Ramos (cell line): Measurements from ENCODE around the gene PPP1R14C.
"Not testable (repeated sequence)": the region's sequence is repeated elsewhere in the genome, so short reads cannot be mapped to it uniquely, and the experiment has no call there.

Source experiments
- in situ Hi-C: fragments of 300-500 bp; cut with MboI; formaldehyde crosslinking; loops from one replicate; pipeline ENCODE4 v1.14.3; 2022; ENCODE audit warnings: low sequenced_read_pairs; ENCODE audit not compliant: unreplicated experiment

PPP1R14C gene

DNA sequence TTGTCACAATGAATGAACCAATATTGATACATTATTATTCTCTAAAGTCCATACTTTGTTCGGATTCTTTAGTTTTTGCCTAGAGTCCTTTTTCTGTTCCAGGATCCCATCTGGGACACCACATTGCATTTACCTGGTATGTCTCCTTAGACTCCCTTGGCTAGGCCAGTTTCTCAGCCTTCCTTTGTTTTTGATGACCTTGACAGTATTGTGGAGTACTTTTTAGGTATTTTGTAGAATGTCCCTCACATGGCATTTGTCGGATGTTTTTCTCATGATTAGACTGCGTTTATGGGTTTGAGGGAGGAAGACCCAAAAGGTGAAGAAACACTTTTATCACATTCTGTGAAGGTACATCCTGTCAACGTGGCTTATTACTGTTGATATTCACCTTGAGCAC lies 16.9 kb downstream of the PPP1R14C start:
- in situ Hi-C loops = no loop called here

DNA sequence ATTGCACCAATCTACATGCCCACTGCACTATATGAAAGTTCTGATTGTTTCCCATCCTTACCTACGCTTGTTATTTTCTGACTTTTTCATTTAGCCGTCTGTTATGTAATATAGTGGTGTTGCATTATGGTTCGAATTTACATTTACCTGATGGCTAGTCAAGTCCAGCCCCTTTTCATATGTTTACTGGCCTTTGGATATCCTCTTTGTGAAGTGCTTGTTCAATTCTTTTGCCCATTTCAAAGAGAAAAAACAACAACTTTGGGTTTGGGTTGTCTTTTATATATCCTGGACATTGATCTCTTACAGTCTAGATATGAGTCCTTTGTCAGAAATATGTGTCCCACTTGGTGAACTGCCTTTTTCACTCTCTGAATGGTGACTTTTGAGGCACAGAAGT lies 21.1 kb downstream of the PPP1R14C start:
- in situ Hi-C loops = no loop called here

DNA sequence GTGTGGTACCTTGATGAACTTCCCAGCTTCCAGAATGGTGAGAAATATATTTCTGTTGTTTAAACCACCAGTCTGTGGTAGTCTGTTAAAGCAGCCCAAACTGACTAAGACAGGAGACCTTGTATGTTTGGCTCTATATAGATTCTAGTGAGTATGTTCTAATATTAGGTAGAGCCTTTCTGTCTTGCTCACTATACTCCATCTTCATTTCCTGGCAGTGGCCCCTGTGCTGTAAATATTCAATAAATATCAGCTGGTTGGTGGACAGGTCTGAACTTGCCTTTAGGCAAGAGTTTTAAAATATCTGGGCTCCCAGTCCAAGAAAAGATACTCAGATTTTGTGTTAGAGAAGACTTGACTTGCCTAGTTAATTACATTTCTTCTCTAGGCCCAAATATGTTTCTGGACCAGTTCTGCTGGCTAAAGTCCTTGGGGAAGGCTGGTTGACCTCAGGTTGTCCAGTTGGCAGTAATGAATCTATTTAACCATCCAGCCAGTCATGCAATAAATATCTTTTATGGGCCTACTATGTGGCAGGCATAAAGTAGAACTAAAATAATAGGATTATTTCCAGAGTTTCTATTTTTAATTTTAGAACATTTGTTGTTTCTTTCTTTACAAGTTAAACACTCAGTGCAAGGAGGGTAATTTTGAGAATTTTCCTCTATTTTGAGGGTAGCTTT lies 22.3 kb downstream of the PPP1R14C start:
- in situ Hi-C loops = no loop called here

DNA sequence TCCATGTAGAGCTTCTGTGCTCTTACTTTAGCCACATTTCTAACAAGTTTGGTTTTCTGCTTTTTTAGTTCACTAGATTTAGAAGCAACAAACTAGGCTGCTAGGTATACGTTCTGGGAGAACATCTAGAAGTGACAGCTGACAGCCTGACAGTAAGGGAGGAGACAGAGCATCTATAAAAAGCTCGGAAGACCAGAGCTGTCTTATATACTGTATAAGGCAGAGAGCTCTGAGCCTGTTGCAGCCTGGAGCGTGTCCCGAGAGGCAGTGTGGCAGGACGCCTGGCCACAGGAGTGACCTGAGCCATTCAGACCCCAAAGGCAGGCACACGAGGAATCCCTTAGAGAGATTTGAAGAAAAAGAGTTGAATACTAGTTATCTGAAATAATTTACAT lies 24.6 kb downstream of the PPP1R14C start:
- in situ Hi-C loops = no loop called here

DNA sequence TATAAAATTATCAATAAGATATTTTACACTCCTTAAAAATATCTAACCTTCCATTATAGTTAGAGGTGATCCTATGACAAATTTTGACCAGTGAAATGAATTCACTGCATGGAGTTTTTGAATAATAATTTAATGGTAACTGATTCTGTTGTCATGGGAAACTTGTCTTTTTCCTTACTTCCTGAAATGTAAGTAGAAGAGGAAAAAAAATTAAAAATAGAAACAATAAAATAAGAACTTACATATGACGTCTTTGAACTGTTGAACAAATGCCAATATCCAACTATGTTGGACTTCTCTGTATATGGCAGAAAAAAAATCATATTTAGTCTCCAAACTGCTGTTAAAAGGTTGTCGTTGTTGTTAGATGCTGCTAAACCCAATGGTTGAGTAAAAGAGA lies 26.3 kb downstream of the PPP1R14C start:
- in situ Hi-C loops = no loop called here

DNA sequence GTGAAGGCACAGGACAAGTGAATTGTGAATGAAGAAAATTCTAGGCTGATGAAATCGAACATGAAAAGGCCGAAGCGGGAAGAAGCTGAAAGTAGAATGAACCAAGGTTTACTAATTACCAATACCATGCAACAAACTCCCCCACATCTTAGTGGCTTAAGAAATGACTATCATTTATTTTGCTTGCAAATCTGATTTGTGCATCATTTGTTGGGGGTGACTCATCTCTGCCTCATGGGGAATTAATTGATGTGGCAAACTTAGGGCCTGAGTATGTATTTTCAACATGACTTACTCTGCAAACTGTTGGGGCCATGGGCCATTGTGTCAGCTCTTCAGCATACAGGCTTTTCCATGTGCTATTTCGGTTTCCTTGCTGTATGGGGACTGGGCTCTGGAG lies 26.8 kb downstream of the PPP1R14C start:
- in situ Hi-C loops = no loop called here

DNA sequence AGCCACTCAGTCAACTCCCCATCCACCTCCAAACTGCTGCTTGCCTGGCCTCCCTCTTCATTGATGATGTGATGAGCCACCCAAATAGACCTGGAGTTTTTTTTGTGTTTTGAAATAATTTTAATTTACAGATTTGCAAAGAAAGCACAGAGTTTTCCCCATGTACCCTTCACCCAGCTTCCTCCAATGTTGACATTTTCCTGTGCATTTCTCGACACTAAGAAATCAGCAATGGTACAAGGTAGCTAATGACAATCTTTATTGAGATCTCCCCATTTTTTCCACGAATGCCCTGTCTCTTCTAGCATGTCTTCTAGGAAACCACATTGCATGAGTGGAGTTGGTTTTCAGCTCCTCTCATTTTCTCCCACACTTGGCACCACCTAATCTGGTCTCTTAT lies 30.1 kb downstream of the PPP1R14C start:
- in situ Hi-C loops = no loop called here

DNA sequence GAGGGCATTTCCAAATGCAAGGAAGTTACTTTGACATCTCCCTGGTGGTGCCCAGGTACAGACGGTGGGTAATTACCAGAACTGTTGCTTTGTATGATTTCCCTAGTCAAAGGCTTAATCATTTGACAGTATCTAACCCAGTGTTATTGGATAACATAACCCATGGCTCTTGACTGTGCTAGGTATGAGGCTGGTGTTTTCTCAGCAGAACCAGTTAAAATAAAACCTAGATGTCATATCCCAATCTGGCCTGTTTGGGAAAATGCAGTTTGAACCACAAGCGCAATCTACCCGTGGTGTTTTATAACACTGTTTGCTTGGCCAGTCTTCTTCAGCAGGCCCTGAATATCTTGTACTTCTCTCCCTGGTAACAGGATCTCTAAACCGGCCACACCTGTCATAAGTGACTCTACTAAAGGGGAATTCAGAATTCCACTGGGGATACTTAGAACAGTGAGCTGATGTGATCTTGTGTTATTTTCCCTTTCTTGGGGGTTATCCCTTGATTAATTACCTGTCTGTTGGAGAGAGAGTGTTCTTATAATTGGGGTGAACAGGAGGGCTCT lies 32.8 kb downstream of the PPP1R14C start:
- in situ Hi-C loops = no loop called here

DNA sequence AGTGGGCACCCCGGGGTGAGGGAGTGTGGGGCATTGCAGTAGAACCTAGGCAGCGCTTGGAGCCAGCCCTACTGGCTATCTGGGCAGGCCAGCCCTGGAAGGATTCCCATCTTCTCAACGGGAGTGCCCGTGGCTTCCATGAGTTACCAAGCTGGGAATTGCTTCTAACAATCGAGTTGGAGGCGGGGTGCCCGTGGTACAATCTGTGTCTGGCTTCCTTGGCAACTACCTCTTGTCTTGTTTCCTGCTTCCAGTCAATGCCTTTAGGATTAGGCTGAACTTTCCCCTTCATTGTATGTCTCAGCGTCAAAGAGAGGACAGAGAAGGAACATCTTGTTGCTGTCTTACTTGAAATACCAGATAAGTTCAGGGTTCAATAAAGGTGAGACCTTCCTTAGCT lies 33.3 kb downstream of the PPP1R14C start:
- in situ Hi-C loops = no loop called here

DNA sequence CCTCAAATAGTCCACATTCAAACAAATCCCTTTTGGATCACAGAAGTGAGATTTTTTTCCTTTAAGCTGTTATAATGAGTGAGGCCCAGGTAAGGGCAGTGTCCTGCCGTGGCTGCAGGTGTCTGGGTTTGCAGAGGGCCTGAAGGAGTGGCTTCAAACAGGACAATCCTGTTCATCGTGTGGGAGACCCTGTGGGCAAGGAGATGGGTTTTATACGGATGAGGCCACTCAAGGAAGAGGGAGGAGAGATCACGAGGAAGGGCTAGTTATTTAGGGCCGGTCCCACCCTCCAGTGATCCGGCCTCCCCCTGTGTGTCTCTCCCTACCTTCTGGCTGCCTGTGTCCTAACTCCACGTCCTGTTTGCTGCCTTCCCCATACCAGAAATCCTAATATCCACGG lies 33.8 kb downstream of the PPP1R14C start:
- in situ Hi-C loops = no loop called here

DNA sequence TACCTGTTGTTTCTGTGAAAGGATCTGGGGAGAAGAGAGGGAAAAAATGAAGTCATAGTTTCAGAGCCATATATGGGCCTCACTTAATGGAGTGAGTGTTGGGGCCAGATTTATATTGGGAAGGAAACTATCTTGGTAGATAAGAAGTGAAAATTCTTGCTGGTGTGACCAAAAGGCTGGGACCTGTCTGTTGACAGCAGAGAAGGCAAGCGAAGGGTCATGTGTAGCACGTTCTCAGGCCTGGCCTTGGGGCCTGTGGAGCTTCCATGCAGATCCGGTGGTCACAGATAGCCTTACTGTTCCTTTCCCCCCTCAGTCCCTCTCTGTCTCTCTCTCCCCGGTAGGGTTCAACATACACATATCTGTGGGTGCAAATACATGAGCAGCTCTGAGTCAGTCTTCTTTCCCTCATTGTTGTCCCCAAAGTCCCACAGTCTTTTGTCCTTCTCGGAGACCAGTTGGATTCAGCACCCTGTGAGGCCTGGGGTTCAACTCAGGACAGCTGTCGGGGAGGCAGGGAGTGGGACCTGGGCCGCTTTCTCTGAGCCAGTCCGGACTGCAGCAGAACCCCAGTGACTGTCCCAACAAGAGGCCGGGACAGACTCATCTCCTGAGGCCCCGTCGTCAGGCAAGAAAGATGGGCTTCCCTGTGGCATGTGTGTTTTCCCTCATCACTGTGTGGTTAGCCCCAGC lies 34.6 kb downstream of the PPP1R14C start:
- in situ Hi-C loops = no loop called here

DNA sequence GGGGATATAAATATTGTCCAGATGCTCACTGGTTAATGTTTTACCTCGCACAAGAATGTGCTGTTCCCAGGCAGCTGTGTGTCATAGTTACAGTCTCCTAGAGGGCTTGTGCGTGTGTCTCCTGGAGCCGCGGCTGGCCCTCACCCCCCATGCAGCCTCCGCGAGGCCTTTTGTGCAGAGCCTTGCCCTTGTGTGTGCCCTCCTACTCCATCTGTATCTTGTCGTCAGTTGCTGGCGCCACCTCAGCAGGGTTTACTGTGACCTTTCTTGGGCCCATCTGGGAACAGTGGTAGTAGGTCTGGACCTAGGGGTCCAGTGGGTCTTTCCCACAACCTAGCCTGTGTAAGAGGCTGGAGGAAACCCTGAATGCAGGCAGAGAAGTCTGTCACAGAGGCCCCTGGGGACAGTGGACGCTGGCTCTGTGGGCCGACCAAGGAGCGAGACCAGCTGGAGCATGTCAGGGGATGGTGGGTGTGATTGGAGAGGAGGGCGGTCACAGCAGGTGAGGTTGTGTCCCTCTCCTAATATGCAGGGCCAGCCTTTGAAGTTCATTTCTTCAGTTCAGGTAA lies 35.2 kb downstream of the PPP1R14C start:
- in situ Hi-C loops = no loop called here

DNA sequence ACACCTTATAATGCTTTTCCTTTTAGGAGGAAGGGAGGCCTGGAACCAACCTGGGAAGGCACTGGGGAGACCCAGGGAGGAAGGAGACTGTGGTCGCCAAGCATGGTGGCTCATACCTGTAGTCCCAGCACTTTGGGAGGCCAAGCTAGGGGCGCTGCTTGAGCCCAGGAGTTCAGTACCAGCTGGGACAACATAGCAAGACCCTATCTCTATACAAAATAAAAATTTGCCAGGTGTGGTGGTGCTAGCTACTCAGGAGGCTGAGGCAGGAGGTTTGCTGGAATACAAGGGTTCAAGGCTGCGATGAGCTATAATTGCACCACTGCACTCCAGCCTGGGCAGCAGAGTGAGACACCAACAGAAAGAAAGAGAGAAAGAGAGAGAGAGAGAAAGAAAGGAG lies 36.2 kb downstream of the PPP1R14C start:
- in situ Hi-C loops = no loop called here

DNA sequence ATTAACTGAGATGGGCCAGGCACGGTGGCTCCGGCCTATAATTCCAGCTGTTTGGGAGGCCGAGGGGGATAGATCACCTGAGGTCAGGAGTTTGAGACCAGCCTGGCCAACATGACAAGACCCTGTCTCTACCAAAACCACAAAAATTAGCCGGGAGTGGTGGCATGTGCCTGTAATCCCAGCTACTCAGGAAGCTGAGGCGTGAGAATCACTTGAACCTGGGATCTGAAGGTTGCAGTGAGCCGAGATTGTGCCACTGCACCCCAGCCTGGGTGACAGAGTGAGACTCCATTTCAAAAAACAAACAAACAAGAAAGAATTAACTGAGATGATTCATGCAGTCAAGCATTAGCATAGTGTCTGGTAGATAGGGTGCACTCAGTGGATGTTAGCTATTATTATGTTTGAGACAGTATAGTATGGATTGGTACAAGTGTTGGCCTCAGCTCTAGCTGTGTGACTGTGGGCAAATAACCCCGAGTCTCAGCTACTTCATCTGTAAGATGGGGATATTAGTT lies 37.1 kb downstream of the PPP1R14C start:
- in situ Hi-C loops = not testable (repeated sequence)

DNA sequence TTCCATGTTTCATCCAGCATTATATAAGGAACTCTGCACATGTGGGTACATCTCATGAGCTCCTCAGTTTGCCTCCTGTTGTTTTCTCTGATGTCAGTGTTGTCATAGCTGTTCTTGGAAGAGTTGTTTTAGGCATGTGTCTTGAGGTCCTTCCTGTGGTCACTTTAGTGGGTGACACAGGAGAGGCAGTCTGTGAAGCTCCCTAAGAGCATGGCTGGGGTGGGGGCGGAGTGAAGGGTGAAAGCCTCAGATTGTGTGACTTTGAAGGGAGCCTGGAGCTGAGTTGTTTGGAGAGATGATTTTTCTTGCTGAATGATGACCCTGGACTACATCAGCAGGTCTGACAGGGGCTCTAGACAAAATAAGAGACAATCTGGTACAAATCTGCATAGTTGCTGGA lies 37.7 kb downstream of the PPP1R14C start:
- in situ Hi-C loops = no loop called here

DNA sequence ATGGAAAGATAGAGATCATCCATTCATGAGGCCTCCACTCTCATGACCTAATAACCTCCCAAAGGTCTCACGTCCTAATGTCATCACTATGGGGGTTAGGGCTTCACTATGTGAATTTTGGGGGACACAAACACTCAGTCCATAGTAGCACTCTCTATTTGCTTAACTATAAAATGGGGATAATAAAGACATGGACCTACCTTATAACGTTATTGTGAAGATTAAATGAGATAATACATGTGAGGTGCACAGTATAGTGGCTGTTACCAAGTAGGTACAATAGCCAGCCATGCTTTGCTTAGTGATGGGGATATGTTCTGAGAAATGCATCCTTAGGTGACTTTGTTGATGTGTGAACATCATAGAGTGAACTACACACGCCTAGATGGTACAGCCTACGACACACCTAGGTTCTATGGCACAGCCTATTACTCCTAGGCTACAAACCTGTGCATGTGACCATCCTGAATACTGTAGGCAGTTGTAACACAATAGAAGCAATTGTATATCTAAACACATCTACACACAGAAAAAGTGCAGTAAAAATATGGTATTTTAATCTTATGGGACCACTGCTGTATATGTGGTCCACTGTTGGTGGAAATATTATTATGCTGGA lies 39.7 kb downstream of the PPP1R14C start:
- in situ Hi-C loops = no loop called here

DNA sequence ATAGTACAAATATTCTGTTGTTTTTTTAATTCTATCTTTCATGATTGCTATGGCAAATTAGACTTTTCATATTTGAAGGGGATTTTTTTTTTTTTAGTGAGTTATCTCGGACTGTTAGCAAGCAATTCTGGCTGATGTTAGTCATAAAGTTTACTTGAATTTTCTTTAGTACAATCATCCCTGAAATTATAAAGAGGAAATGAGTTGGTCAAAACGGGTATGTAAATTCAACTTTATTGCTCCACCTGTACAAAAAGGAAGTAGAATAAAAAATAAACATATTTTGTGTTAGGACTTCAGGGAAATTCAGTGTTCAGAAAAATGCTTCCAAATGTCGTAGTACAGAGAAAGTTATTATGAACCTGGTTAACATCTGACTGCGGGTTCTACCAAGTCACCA lies 40.3 kb downstream of the PPP1R14C start:
- in situ Hi-C loops = no loop called here

DNA sequence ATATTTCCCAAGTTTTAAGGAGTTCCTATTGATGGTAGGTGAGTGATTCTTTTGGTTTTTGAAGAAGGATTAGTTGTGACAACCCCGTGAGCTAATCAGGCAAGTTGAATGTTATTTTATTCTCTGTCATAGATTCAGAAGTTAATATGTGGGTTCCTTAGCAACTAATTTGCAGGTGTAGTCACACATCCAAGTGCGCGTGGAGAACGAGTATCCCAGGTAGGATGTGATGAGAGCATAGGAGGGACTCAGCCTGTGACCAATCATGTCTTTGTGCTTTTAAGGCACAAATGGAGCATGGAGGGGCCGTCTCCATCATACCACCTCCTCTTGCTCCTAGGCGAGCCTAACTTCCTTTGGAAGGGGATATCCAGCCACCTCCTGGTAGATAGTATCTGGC lies 41.1 kb downstream of the PPP1R14C start:
- in situ Hi-C loops = no loop called here

DNA sequence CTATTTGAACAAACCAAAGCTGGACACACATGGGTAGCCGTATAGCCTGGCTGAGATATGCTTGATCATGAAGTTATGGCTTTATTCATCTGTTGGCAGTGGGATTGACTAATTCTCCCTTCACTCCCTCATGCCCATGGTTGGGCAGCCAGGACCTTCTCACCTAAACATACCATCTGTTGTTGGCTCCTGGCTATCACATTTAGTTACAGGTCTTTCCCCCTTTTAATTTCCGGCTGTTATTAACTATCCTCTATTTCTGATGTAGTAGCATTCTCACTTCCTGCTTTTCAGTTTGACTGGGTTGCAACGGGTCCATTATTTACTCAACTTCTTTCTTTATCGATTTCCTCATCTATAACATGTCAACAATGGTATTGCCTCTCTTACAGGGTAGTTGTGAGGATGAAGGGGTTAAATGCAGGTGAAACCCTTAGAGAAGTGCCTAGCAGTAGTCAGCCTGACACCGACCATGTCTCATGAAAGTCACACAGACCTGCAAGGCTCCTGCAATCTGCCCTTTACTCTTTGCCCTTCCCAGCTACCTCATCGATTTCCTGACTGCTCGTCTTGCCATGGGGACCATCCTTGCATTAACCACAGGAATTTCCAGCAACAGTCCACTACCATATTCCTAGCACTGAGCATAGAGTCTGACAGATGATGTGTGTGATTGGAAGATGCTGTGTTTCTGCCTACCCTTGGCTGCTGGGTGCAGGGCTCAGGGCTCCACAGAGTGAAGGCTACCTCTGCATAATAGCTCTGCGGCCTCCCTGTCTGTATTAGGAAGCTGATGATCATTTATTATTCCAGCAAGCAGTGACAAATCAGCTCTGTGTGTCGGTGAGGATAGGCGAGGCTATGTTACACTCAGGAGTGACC lies 42.2 kb downstream of the PPP1R14C start:
- in situ Hi-C loops = no loop called here

DNA sequence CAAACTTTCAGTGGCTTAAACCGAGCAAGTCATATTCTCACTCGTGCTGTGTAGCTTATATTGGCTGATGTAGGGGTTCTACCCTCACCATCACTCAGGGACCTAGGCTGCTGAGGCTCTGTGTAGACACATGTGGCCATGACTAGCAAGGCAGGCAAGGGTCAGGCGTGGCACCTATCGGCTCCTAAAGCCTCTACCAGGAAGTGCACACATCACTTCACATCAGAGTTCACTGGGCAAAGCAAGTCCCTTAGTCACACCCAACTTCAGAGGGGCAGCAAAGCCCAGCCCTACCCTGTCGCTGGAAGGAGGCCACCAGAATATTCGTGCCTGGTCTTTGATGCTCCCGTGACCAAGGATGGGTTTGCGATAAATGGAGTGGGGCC lies 42.9 kb downstream of the PPP1R14C start:
- in situ Hi-C loops = no loop called here
